Measurements from ENCODE around the gene PLPPR2.
"Not testable (repeated sequence)": the region's sequence is repeated elsewhere in the genome, so short reads cannot be mapped to it uniquely, and the experiment has no call there.

The PLPPR2 gene

GRCh38 chr19:11404588-11405222, 49.5 kb downstream of the PLPPR2 start:
- DNase-seq, result no peak

- peak in 1 of 4 experiments; percentile 30 for DNase-seq
Observed at GRCh38 chr19:11405846-11406643, 50.8 kb downstream of the PLPPR2 start.

- DNase-seq, result not testable (repeated sequence)
Observed at GRCh38 chr19:11406703-11407236, 51.5 kb downstream of the PLPPR2 start.

GRCh38 chr19:11408591-11408990, 53.4 kb downstream of the PLPPR2 start:
- no peak for DNase-seq

- no peak for DNase-seq
Observed at GRCh38 chr19:11410682-11411081, 55.5 kb downstream of the PLPPR2 start.

- no peak for DNase-seq
Observed at GRCh38 chr19:11414544-11414943, 59.3 kb downstream of the PLPPR2 start.
